ENCODE measurements around the gene CTNND2.

The CTNND2 gene

DNA sequence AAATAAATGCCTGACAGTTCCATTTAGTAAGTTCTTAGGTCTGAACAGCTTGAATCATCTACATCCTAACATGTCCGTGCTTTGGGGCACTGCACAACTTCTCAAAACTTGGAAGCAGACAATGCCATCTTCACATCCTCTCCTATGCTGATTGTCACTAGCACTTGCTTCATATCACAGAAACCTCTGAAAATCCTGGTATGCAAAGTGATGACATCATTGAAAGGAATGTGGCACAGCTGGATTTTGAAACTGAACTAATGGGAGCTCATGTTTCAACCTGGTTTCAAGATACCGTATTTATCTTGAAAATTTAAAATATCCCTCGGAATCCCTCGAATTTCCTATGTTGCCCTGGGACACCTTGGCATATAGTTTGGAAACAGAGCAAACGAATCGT, 653.0 kb downstream of the CTNND2 start:
- H3K4me3 ChIP-seq (ENCODE audit: low read length) = no peak overlapping the region
- DNase-seq (ENCODE audit: low read depth) = no peak
- TF ChIP-seq, protein P1, sequence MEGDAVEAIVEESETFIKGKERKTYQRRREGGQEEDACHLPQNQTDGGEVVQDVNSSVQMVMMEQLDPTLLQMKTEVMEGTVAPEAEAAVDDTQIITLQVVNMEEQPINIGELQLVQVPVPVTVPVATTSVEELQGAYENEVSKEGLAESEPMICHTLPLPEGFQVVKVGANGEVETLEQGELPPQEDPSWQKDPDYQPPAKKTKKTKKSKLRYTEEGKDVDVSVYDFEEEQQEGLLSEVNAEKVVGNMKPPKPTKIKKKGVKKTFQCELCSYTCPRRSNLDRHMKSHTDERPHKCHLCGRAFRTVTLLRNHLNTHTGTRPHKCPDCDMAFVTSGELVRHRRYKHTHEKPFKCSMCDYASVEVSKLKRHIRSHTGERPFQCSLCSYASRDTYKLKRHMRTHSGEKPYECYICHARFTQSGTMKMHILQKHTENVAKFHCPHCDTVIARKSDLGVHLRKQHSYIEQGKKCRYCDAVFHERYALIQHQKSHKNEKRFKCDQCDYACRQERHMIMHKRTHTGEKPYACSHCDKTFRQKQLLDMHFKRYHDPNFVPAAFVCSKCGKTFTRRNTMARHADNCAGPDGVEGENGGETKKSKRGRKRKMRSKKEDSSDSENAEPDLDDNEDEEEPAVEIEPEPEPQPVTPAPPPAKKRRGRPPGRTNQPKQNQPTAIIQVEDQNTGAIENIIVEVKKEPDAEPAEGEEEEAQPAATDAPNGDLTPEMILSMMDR (conservative IDR thresholded peaks at IDR 0.05; ENCODE audit: low read depth, low read length) = no peak

DNA sequence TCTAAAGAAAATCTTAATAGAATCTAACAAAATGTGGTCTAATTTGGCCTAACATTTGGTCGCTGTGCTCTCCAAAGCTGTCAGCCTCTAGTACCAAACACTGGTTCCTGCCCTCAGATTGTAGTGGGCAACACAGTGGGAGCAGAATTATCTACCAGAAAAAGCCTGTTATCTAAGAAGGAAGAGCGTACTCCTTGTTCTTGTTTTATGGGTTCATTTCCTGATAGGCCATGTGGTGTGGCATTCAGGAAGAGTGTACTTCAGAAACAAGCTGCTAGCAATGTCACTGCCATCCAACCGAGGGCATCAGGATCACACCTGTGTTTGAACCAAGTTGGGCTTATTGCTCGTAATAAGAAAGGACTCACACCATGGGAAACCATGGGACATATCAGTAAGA, 655.3 kb downstream of the CTNND2 start:
- H3K4me3 ChIP-seq (ENCODE audit: low read length) = no peak overlapping the region
- DNase-seq (ENCODE audit: low read depth) = no peak
- TF ChIP-seq, protein P1 (conservative IDR thresholded peaks at IDR 0.05; ENCODE audit: low read depth, low read length) = no peak

DNA sequence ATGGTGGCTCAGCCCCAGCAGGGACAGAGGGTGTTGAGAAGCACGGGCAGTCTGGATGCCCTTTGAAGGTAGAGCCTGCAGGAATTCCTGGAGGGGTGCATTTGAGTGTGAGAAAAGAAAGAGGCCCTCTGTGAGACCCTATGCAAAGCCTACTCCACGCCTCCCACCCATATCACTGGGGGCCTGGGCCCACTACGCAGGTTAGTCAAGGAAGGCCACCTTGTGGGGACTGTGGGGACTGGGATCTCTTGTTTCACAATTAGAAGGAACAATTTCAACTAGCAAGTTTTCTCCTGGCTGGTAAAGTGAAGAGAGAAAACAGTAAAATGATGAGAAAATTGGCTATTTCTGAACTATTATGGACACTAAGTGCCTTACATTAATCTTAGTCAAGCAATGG, 657.0 kb downstream of the CTNND2 start:
- H3K4me3 ChIP-seq (ENCODE audit: low read length) = no peak overlapping the region
- TF ChIP-seq, protein P1 (conservative IDR thresholded peaks at IDR 0.05; ENCODE audit: low read depth, low read length) = no peak

DNA sequence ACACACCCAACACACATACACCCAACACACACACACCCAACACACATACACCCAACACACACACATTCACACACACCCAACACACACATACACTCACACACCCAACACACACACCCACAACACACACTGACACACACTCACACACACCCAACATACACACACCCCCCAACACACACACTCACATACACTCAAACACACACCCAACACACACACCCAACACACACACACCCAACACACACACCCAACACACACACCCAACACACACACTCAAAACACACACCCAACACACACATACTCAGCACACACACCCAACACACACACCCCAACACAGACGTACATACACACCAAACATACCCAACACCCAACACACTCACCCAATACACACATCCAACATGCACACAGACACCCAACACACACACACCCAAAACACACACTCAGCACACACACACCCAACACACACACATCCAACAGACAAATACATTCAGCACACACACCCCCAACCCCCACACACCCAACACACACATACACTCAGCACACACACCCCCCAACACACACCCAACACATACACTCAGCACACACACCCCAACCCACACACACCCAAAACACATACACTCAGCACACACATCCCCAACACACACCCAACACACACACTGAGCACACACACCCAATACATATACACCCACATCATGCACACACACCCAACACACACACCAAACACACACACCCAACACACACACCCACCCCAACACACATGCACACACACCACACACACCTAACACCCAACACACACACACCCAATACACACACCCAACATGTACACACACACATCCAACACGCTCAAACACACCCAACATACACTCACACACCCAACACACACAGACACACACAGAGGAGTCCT, 663.7 kb downstream of the CTNND2 start:
- TF ChIP-seq, protein P1 (conservative IDR thresholded peaks at IDR 0.05; ENCODE audit: low read depth, low read length) = no peak
- H3K4me3 ChIP-seq (ENCODE audit: low read length) = no peak overlapping the region
- DNase-seq (ENCODE audit: low read depth) = no peak

More for the DNA sequence above, 657.0 kb downstream of the CTNND2 start:
- DNase-seq (ENCODE audit: low read depth) = no peak

DNA sequence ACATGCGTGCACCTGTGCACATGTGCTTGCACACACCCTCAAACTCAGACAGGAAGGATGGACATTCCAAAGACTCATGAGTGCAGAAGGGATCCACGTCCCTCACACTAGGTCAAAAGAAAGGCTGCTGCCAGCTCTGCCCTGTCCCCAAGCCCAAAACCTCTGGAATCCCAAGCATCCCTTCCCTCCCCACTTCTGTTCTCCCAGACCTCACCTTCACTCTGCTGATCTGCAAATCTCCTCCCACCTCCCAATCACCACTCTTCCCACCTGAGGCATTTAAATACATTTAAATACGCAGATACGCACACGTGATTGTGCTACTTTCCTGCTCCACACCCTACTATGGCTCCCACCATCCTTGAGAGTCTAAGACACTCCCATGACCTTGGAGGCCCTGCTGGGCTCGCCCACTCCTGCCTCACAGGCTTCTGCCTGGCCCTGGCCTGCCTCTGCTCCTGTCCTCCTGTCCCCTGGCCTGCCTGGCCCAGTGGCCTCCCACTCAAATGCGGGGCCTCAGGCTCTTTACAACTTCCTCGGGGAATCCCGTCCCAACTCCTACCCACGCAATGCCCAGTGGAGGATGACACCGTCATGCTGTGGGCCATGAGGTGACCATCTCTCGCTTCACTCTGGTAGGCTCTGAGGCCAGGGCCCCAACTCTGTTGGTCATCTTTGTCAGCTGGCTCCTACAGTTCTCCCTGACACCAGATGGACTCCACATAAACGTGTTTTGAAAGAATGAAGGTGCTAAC, 664.8 kb downstream of the CTNND2 start:
- no peak overlapping the region for H3K4me3 ChIP-seq (ENCODE audit: low read length)
- DNase-seq (ENCODE audit: low read depth) = no peak
- TF ChIP-seq, protein P1 (conservative IDR thresholded peaks at IDR 0.05; ENCODE audit: low read depth, low read length) = no peak

DNA sequence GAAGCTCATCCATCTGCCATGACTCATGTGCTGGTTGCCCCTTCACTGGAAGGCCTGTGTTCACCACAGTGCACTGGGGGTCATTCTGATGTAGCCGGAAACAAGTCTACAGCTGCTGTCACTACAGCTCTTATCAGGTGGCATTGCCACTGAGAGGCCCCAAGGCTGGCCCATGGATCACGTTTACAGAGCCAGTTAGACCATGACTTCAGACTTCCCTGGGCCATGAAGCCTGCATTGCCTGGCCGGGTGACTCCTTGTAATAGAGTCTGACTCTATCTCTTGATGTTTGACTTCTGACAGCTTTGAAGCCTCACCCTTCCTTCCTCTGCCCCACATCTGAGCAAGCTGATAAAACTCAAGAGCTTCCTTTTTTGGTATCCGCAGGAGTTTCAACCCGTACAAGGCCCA, 669.7 kb downstream of the CTNND2 start:
- TF ChIP-seq, protein P1 (conservative IDR thresholded peaks at IDR 0.05; ENCODE audit: low read depth, low read length) = no peak
- no peak for DNase-seq (ENCODE audit: low read depth)
- no peak overlapping the region for H3K4me3 ChIP-seq (ENCODE audit: low read length)

Measured in retinal pigment epithelial cell (primary cell).